ENCODE results near the gene ZNF592.

Gene ZNF592

DNA sequence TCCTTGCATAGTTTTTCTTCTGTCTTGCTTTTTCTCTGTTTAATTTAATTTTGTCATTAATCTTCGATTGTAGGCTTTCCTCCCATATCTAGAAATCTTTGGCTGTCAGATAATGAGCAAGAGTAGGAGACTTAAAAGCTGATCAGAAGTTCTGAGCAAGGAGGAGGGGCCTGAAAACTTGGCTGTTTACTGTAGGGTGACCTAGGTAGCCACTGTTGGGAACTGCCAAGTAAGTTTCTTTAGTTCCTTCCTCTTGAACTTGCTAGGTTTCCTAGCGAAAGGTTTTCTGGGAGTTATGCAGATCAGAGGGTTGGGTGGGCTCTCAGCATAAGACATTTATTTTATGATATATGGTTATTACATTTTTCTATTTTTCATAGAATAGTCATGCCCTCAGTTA is 83.2 kb downstream of the ZNF592 start:
- DNase-seq: no peak

DNA sequence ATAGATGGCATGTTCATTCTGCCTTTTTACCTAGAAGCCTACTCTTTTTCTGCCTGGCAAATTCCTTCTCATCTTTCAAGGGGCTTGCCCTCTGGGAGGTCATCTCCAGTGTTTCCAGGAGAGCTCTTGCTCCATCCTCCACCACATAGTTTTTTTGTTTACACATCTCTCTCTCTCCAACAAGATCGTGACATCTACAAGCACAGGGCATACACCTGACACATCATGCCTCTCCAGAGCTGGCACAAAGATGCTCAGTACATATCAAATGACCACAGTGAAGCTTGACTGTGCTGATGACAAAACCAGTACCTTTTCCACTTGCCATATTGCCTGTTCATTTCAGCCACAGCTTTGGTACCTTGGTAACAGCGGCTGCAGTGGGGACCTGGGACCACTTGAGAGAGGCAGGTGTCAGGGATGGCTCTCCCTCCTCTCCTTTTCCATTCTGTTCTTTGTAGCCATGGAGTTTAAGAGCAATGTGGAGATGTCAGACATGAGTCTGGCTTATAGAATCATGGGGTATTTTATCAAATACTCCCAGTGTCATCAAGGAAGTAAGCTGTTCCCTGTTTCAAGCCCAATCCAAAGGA is 84.2 kb downstream of the ZNF592 start:
- DNase-seq: no peak

DNA sequence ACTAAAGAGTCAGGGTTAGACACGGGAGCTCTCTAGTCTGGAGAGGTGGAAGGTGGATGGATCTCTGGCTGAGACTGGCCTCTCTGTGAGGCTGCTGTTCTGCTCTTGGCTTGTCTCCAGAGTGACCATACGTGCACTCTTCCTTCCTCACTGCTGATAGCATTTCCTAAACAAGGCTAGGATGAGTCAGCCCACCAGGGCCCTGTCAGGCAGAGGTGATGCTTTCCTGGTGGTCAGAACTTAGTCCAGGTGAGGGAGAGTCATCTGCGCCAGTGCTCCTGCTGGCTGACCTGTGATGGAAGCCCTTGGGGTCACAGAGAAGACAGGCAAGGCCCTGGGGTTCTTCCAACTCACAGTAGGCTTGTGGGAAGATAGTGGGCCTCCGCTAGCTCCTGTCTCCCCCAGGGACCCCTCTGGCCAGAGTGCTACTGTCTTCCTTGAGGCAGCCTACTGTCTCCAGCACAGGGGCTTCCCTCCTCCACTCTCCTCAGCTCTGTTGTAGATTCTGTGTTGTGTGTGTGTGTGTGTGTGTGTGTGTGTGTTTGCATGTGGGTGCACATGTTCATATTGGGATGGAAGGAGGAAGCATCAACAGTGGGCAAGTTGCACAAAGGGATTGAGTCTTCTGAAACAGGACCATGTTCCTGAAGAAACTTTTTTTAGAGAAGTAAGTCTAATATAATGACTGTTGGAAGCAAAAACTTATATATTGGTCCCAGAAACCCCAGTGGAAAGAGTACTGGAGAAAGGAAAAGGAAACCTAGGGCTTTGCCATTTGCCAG is 85.2 kb downstream of the ZNF592 start:
- no peak for DNase-seq

DNA sequence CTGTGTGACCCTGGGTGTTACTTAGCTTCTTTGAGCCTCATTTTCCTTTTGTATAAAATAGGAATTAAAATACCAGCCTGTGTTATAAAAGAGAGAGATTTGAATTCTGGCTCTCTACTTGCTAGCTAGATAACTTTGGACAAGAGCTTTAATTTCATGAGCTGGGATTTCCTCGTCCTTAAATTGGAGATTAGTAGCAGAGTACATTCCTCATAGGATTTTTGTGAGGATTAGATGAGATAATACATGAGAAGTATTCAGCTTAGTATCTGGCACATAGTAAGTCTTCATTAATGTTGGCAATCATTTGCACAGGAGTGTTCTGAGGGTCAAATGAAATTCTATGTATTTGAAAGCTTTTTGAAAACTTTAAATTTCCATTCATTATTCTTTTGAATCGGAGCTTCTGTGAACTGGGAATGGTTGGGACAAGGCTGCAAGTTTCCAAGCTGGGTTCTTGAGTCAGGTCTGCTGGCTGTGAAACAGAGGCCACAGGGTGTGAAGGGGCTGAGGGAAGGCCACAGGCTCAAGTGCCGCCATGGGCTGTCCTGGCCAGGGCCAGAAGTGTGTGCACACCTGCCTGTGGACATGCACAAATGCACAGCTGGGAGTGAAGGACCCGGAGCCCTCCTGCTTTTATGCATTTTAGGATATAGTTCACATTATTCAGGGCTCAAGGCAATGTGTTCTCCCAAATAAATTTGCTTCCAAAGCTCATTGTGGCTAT is 86.0 kb downstream of the ZNF592 start:
- no peak for DNase-seq

DNA sequence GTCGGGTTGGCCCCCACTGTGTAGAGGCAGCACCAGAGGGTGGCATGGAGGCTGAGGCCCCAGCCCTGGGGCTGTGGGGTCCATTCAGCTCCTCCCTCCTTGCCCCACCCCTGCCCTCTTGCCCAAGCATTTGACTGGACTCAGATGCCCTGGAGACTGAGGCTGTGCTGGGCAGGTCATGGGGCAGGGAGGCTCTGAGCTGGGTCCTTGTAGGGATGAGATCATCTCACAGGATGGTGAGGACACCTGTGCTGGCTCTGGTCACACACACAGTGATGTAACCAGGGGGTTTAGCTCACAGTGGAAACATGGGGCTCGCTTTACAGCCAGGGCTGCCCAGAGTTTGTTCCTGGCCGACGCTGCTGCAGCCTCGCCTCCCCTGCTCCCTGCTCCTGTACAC is 86.6 kb downstream of the ZNF592 start:
- no peak for DNase-seq

DNA sequence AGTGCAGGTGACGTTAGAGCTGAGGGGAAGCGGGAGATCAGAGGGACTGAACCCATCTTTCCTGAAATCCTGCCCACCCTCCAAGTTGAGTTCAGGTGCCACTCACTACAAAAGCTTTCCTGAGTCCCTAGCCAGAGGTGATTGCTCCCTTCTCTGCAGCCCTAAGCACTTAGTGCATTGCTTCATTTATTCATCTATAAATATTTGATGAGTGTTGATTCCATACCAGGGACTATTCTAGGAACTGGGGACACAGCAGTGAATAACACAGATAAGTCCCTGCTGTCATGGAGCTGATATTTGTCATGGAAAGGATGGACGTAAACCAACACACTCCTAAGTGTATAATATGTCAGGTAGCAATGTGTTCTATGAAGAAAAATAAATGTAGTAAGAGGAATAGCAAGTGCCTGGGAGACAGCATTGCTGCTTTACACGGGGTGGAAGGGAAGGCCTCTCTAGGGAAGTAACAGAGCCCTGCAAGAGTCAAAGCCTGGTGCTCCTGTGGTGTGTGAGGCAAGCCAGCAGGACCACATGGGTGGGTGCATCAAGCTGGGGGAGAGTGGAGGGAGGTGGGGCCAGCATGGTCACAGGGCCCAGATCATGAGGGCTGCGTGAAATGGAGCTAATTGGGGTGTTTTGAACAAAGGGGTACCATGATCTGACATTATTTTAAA is 87.4 kb downstream of the ZNF592 start:
- DNase-seq: no peak

DNA sequence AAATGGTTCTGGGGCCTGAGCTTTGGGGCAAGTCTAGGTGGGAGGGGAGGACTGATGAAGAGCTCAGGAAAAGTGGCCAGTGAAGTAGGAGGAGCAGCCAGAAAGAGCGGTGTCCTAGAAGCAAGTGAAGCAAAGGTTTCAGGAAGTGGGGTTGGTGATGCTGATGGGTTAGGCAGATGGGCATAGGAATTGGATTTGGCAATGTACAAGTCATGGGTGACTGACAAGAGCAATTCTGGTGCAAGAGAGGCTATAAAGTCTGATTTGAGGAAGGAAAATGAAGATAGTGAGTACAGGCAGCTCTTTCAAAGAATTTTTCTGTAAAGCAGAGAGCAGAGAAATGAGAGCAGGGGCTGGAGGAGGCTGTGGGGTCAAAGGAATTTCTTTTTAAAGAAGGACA is 88.5 kb downstream of the ZNF592 start:
- DNase-seq: no peak

DNA sequence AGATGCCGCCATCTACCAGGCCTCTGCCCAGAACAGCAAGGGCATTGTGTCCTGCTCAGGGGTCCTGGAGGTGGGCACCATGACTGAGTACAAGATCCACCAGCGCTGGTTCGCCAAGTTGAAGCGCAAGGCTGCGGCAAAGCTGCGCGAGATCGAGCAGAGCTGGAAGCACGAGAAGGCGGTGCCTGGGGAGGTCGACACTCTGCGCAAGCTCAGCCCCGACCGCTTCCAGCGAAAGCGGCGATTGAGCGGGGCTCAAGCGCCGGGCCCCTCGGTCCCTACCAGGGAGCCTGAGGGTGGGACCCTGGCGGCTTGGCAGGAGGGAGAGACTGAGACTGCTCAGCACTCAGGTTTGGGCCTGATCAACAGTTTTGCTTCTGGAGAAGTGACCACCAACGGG is 91.3 kb downstream of the ZNF592 start:
- DNase-seq: no peak

DNA sequence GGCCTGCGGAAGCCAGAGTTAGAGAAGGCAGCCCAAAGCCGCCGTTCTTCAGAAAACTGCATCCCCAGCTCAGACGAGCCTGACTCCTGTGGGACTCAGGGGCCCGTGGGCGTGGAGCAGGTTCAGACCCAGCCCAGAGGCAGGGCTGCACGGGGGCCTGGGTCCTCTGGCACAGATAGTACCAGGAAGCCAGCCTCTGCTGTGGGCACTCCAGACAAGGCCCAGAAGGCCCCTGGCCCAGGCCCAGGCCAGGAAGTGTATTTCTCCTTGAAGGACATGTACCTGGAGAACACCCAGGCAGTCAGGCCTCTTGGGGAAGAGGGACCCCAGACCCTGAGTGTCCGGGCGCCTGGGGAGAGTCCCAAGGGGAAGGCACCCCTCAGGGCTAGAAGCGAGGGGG is 91.9 kb downstream of the ZNF592 start:
- DNase-seq: no peak

DNA sequence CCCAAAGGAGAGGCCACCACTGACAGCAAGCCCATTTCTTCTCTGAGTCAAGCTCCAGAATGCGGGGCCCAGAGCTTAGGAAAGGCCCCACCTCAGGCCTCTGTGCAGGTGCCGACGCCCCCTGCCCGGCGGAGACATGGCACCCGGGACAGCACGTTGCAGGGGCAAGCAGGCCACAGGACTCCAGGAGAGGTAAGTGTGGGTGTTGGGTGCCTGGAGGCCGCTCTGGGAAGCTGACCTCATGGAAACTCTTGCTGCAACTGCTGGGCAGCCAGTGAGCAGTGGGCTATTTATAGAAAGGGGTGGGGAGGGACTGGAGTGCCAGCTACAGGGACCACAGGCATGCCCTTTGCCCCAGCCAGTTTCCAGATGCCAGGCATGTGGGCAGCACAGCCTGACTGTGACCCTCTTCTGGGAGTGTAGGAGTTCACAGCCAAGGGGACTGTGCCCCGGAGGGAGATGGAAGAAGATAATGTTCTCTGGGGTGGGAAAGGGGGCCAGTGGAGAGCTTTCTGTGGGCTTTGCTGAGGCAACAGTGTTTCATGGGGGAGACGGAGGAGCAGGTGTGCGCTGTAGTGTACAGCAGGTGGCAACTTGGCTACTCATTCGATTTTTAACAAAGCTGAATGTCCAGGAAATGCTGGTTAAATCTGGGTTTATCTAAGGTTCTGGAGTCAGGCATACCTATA is 92.5 kb downstream of the ZNF592 start:
- DNase-seq: no peak

DNA sequence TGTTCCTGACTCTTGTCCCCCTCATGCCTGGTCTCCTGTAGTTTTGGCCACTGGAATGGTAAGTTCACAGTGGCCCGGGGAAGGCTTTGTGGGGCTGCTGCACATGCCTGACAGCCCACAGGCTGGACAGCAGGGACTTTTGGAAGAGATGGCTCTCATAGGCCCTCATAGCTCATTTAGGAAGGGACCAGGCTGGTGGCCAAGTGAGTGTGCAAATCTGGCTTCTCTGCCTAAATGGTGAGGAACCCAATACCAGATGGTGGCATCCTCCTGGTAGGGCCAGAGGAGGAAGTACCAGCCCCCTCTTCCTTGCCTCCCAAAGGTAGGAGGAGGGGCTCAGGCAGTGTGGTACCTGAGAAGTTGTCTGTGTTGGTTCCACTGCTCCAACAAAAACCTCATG is 94.4 kb downstream of the ZNF592 start:
- no peak for DNase-seq

DNA sequence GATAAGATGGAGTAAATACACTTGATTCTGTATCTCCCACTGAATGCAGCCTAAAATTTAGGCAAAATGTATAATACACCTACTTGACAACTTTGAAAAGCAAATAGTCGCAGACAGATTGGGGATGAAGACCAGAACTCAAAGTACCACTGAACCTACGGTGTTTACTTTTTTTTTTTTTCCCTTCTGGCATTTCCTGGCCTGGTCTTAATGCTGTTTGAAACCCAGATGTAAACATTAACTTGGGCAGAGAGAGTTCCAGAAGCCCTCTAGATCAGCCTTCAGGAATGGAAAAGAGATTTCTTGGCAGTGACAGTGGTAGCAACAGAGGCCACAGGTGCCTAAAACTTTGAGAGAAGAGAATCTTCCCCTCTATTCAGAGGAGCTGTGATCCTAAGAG is 96.6 kb downstream of the ZNF592 start:
- no peak for DNase-seq

DNA sequence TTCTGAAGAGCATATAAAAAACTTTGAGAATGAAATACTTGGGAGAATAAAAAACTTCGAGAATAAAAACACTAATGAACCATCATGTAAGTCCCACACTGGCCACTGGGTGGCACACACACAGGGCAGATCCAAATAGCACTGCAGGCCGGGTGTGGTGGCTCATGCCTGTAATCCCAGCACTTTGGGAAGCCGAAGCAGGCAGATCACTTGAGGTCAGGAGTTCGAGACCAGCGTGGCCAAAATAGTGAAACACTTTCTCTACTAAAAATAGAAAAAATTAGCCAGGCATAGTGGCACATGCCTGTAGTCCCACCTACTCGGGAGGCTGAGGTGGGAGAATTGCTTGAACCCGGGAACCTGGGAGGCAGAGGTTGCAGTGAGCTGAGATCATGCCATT is 97.2 kb downstream of the ZNF592 start:
- peak; percentile 0 for DNase-seq

DNA sequence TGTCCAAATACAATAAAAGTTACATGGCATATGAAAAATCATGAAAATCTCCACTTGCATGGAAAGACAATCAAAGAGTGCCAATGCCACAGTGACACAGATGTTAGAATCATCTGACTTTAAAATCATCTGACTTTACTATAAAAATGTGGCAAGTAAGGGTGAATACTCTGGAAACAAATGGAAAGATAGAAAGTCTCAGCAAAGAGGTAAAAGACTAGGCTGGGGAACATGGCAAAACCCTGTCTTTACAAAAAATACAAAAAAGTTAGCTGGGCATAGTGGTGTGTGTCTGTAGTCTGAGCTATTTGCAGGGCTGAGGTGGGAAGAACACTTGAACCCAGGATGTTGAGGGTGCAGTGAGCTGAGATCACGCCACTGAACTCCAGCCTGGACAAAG is 97.9 kb downstream of the ZNF592 start:
- no peak for DNase-seq

DNA sequence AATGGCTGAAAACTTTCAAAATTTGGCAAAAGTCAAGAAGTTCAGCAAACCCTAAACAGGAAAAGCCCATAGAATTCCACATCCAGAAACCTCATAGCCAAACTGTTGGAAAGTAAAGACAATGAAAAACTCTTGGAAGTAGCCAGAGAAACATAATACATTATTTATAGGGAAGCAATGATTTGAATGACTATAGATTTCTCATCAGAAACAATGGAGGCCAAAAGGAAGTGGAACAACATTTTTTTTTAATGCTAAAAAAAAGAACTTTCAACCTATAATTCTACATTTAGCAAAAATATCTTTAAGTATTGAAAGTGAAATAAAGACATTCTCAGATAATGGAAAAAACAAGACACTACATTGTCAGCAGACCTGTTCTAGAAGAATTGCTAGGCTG is 99.0 kb downstream of the ZNF592 start:
- DNase-seq: no peak

DNA sequence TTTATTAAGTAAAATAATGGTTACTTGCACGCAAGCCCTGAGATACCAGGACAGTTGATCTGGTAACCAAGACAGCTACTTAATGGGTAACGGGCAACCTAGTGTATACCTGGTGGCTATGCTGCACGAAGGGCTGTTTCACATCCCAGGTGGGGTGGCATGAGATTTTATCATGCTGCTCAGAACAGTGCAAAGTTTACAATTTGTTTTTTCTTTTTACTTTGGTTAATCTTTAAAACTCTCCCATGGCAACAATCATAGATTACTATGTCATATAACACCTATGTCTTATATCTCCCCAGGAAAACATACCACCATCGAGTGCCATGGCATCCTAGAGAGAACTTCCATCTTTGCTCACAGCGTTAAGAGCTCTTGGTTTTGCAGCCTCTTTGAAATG is 103.8 kb downstream of the ZNF592 start:
- DNase-seq: no peak

DNA sequence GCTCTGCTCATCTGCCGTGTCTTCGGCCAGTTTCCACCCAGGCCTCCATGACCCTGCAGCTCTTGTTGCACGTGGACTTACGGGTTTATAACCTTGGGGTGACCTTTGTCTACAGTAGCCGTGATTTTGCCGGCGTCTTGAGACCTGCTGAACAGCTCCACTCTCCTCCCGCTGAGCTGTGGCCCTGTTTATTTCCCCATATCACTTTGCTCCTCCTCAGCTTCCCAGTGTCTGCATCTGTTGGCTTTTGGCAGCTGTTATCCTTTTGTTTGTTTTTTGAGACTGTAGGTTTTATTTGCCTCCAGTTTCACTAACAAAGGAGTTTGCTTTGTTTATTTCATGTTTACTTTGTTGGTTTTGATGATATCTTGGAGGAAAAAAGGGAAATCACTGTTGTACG is 106.7 kb downstream of the ZNF592 start:
- no peak for DNase-seq

DNA sequence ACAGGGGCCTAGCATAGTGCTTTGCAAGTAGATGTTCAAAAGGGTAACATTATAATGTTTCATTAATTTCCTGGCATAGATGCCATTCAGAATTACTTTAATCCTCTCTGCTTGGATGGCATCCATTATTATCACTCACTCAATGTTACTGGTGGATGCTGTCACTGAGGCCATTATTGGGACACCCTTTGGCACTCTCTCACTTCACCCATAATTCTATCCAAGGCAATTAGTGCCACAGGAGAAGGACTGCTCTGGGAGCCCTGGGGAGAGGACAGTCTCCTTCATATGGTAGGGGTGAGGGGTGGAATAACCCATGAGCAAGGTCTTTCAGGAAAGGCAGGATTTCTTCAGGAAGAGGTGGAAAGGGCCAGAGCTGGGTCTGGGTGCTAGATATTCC is 107.4 kb downstream of the ZNF592 start:
- no peak for DNase-seq

Data from NCI-H446 treated with DMSO at 0.1 percent for 48 hours (cell line).